B cell (primary cell): ENCODE data around the gene CEP128.

Source experiments
- EZH2 ChIP-seq: IDR thresholded peaks from 2 replicates; pipeline ENCODE4 v1.6.1; 2012; ENCODE audit warnings: borderline replicate concordance, low read depth, mild to moderate bottlenecking, moderate library complexity, low read length; ENCODE audit not compliant: insufficient read depth, poor library complexity, severe bottlenecking
- TF ChIP-seq, protein P1 (sequence below): fragments of 200-600 bp; IDR thresholded peaks from one replicate; pipeline ENCODE4 v1.8.0; 2022; ENCODE audit warnings: antibody characterized with exemption, mild to moderate bottlenecking

- TF ChIP-seq, protein P1, sequence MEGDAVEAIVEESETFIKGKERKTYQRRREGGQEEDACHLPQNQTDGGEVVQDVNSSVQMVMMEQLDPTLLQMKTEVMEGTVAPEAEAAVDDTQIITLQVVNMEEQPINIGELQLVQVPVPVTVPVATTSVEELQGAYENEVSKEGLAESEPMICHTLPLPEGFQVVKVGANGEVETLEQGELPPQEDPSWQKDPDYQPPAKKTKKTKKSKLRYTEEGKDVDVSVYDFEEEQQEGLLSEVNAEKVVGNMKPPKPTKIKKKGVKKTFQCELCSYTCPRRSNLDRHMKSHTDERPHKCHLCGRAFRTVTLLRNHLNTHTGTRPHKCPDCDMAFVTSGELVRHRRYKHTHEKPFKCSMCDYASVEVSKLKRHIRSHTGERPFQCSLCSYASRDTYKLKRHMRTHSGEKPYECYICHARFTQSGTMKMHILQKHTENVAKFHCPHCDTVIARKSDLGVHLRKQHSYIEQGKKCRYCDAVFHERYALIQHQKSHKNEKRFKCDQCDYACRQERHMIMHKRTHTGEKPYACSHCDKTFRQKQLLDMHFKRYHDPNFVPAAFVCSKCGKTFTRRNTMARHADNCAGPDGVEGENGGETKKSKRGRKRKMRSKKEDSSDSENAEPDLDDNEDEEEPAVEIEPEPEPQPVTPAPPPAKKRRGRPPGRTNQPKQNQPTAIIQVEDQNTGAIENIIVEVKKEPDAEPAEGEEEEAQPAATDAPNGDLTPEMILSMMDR: no peak
- no peak for TF ChIP-seq EZH2
Observed at GRCh38 chr14:80653956-80654355, 287.6 kb downstream of the CEP128 start.
